Hepatocyte (in vitro differentiated cells): ENCODE data around the gene MED9.

Experiments used
- EZH2phosphoT487 ChIP-seq: fragments of 200-600 bp; sonication (generic); IDR thresholded peaks from one replicate; pipeline ENCODE4 v1.6.1; 2018; ENCODE audit warnings: antibody characterized with exemption, mild to moderate bottlenecking, low read depth, moderate library complexity; ENCODE audit not compliant: unreplicated experiment, severe bottlenecking
- TF ChIP-seq, protein P1 (sequence below): fragments of 200-600 bp; sonication (generic); IDR thresholded peaks from 2 replicates; pipeline ENCODE4 v1.5.1; 2016; ENCODE audit warnings: antibody characterized with exemption, mild to moderate bottlenecking; ENCODE audit not compliant: poor library complexity

DNA sequence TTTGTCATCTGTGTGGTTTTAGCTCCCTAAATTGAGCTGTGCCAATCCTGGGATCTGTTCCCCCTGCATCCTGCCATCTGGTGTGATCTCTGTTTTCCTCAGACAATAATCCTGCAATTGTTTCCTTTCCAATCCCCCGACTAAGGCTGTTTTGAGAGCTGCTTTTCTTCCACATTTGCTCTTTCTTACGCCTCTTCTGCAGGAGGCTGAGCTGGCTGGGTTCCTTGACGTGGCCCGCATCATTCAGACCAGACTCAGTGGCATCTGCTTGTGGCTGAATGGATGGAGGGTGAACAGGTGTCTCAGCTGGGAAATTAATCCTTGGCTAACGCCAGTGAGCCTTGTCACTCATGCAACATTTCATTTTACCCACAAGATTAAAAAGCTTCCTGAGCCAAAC, 9.8 kb upstream of the MED9 start:
- TF ChIP-seq, protein P1, sequence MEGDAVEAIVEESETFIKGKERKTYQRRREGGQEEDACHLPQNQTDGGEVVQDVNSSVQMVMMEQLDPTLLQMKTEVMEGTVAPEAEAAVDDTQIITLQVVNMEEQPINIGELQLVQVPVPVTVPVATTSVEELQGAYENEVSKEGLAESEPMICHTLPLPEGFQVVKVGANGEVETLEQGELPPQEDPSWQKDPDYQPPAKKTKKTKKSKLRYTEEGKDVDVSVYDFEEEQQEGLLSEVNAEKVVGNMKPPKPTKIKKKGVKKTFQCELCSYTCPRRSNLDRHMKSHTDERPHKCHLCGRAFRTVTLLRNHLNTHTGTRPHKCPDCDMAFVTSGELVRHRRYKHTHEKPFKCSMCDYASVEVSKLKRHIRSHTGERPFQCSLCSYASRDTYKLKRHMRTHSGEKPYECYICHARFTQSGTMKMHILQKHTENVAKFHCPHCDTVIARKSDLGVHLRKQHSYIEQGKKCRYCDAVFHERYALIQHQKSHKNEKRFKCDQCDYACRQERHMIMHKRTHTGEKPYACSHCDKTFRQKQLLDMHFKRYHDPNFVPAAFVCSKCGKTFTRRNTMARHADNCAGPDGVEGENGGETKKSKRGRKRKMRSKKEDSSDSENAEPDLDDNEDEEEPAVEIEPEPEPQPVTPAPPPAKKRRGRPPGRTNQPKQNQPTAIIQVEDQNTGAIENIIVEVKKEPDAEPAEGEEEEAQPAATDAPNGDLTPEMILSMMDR, result no peak
- TF ChIP-seq EZH2phosphoT487, result no peak
